ENCODE data around the gene CHL1.

The CHL1 gene

DNA sequence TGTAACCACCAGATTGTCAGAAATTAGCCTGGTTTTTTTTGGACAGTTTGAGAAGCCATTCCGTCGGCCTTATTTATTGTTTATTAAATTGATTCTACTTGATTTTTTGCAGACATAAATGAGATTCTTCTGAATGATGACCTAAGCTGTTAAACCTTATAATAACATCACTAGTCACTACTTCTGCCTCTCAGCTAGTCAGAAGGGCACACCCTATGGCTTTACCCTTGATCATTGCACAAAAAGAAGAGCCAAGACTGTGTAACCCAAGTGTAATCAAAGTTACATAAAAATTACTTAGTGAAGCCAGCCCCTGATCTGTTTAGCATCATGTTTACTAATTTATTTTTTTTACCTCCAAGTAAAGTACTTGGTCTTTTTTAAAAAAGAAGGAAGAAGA lies 64.3 kb downstream of the CHL1 start:
- ATAC-seq (ENCODE audit: insufficient read depth, low read depth) (no peak), DNase-seq (no peak)
- Histone ChIP-seq H3K79me2 (ENCODE audit: insufficient read depth, low read length) (no peaks in the 10 kb centered on the region), H4K20me1 (ENCODE audit: insufficient read depth, low read length) (no peaks in the 10 kb centered on the region), H3K27me3 (ENCODE audit: insufficient read depth, low read length, poor library complexity) (no peaks in the 10 kb centered on the region), H3K4me3 (ENCODE audit: low read depth in 1 of 2, low read length in 2 of 2) (no peak overlapping the region), H3K4me1 (ENCODE audit: insufficient read depth, low read length) (no peaks in the 10 kb centered on the region), H3K9me3 (ENCODE audit: insufficient read depth, low read length, severe bottlenecking) (no peaks in the 10 kb centered on the region), H2AFZ (ENCODE audit: low read depth, low read length) (no peak overlapping the region), H3K27ac (ENCODE audit: low read length) (no peak overlapping the region), H3K36me3 (ENCODE audit: insufficient read depth, low read length) (no peaks in the 10 kb centered on the region), H3K4me2 (ENCODE audit: insufficient read depth, low read length) (no peak overlapping the region), H3K9ac (ENCODE audit: low read depth, low read length) (no peak overlapping the region)
- TF ChIP-seq, protein P1, sequence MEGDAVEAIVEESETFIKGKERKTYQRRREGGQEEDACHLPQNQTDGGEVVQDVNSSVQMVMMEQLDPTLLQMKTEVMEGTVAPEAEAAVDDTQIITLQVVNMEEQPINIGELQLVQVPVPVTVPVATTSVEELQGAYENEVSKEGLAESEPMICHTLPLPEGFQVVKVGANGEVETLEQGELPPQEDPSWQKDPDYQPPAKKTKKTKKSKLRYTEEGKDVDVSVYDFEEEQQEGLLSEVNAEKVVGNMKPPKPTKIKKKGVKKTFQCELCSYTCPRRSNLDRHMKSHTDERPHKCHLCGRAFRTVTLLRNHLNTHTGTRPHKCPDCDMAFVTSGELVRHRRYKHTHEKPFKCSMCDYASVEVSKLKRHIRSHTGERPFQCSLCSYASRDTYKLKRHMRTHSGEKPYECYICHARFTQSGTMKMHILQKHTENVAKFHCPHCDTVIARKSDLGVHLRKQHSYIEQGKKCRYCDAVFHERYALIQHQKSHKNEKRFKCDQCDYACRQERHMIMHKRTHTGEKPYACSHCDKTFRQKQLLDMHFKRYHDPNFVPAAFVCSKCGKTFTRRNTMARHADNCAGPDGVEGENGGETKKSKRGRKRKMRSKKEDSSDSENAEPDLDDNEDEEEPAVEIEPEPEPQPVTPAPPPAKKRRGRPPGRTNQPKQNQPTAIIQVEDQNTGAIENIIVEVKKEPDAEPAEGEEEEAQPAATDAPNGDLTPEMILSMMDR (IDR thresholded peaks at IDR 0.05; ENCODE audit: borderline replicate concordance, extremely low read depth, low read length, poor library complexity, severe bottlenecking): no peak
- no peak for TF ChIP-seq EZH2 (IDR thresholded peaks at IDR 0.05; ENCODE audit: borderline replicate concordance, low read depth, low read length, severe bottlenecking)

DNA sequence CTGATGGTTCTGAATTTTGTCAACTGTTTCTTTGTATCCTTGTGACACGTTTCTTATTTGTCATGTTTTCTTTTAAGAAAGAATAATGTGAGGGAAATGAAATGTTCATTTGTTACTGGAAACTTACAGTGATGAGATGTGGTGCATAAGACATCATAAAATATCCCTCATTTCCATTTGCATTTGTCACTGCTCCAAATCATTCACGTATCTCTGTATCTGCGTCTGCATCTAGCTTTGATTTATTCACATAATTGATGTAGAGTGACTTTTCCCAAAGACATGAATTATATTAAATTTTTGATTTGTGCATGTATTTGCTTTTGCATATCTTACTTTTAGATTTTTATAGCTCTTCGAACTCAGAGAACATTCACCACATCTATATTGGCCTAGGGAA lies 66.8 kb downstream of the CHL1 start:
- no peak overlapping the region for H3K27ac ChIP-seq (ENCODE audit: low read length)
- no peaks in the 10 kb centered on the region for H3K4me1 ChIP-seq (ENCODE audit: insufficient read depth, low read length)
- no peak overlapping the region for H3K9ac ChIP-seq (ENCODE audit: low read depth, low read length)
- no peak overlapping the region for H3K4me3 ChIP-seq (ENCODE audit: low read depth in 1 of 2, low read length in 2 of 2)
- H4K20me1 ChIP-seq (ENCODE audit: insufficient read depth, low read length): no peaks in the 10 kb centered on the region
- H3K79me2 ChIP-seq (ENCODE audit: insufficient read depth, low read length): no peaks in the 10 kb centered on the region
- TF ChIP-seq EZH2 (IDR thresholded peaks at IDR 0.05; ENCODE audit: borderline replicate concordance, low read depth, low read length, severe bottlenecking): no peak
- TF ChIP-seq, protein P1 (IDR thresholded peaks at IDR 0.05; ENCODE audit: borderline replicate concordance, extremely low read depth, low read length, poor library complexity, severe bottlenecking): no peak
- no peak overlapping the region for H3K4me2 ChIP-seq (ENCODE audit: insufficient read depth, low read length)
- no peaks in the 10 kb centered on the region for H3K9me3 ChIP-seq (ENCODE audit: insufficient read depth, low read length, severe bottlenecking)
- H3K36me3 ChIP-seq (ENCODE audit: insufficient read depth, low read length): no peaks in the 10 kb centered on the region
- H2AFZ ChIP-seq (ENCODE audit: low read depth, low read length): no peak overlapping the region
- no peaks in the 10 kb centered on the region for H3K27me3 ChIP-seq (ENCODE audit: insufficient read depth, low read length, poor library complexity)
- DNase-seq: no peak
- no peak for ATAC-seq (ENCODE audit: insufficient read depth, low read depth)

DNA sequence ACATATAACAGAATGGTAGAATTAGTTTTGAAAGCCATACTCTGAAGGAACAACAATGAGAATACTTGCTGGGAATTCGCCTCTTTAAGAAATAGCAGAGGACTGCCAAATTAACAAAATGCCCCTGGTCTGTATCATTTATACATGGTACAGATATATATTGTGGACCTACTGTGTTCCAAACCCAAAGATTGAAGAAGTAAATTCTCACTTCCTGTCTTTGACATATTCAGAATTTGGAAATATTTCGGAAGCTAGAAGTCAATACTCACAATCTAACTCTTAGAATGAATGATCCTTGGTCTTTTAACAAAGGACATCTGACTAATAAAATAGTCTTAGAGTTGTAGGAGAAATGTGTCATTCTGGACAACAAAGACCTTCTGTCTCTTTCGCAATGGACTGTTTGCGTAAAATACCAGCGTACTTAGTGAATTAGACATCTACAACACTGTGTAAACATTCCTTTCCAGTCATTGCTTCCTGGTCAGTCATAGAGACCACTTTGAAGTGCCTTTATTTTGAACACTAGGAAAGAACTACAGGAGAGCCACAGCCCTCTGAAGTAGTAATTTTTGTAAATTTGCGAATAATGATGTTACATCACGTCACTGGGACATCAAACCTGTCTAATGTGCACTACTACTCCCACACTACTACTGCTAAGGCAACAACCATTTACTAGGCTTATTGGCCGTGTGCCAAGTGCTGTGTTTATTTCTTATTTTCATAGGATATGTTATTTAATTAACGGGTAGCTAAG lies 68.0 kb downstream of the CHL1 start:
- H3K36me3 ChIP-seq (ENCODE audit: insufficient read depth, low read length): no peaks in the 10 kb centered on the region
- no peak for DNase-seq

More for the DNA sequence above, 68.0 kb downstream of the CHL1 start:
- TF ChIP-seq, protein P1 (IDR thresholded peaks at IDR 0.05; ENCODE audit: borderline replicate concordance, extremely low read depth, low read length, poor library complexity, severe bottlenecking): no peak
- no peak for TF ChIP-seq EZH2 (IDR thresholded peaks at IDR 0.05; ENCODE audit: borderline replicate concordance, low read depth, low read length, severe bottlenecking)
- no peaks in the 10 kb centered on the region for H3K4me1 ChIP-seq (ENCODE audit: insufficient read depth, low read length)
- H3K9ac ChIP-seq (ENCODE audit: low read depth, low read length): no peak overlapping the region
- no peak for ATAC-seq (ENCODE audit: insufficient read depth, low read depth)
- H4K20me1 ChIP-seq (ENCODE audit: insufficient read depth, low read length): no peaks in the 10 kb centered on the region
- no peak overlapping the region for H2AFZ ChIP-seq (ENCODE audit: low read depth, low read length)
- H3K79me2 ChIP-seq (ENCODE audit: insufficient read depth, low read length): no peaks in the 10 kb centered on the region
- H3K4me3 ChIP-seq (ENCODE audit: low read depth in 1 of 2, low read length in 2 of 2): no peak overlapping the region
- no peaks in the 10 kb centered on the region for H3K27me3 ChIP-seq (ENCODE audit: insufficient read depth, low read length, poor library complexity)
- no peak overlapping the region for H3K27ac ChIP-seq (ENCODE audit: low read length)
- no peaks in the 10 kb centered on the region for H3K9me3 ChIP-seq (ENCODE audit: insufficient read depth, low read length, severe bottlenecking)
- H3K4me2 ChIP-seq (ENCODE audit: insufficient read depth, low read length): no peak overlapping the region

Measured in DND-41 (cell line).